ENCODE results near the gene MAP3K5.
A peak's percentile ranks its signal among the peaks of the same experiment; 100 is the strongest.

- TF ChIP-seq, protein P1, sequence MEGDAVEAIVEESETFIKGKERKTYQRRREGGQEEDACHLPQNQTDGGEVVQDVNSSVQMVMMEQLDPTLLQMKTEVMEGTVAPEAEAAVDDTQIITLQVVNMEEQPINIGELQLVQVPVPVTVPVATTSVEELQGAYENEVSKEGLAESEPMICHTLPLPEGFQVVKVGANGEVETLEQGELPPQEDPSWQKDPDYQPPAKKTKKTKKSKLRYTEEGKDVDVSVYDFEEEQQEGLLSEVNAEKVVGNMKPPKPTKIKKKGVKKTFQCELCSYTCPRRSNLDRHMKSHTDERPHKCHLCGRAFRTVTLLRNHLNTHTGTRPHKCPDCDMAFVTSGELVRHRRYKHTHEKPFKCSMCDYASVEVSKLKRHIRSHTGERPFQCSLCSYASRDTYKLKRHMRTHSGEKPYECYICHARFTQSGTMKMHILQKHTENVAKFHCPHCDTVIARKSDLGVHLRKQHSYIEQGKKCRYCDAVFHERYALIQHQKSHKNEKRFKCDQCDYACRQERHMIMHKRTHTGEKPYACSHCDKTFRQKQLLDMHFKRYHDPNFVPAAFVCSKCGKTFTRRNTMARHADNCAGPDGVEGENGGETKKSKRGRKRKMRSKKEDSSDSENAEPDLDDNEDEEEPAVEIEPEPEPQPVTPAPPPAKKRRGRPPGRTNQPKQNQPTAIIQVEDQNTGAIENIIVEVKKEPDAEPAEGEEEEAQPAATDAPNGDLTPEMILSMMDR (IDR thresholded peaks at IDR 0.05; ENCODE audit: extremely low read depth in 1 of 2, insufficient read depth in 1 of 2, low read depth in 1 of 2, low read length in 2 of 2): no peak
- peak; percentile 54 for TF ChIP-seq POLR2AphosphoS5 (IDR thresholded peaks at IDR 0.05; ENCODE audit: insufficient read depth, low read depth, low read length)
These were observed 184.9 kb downstream of the MAP3K5 start for GRCh38 chr6:136607204-136607931.

Measured in endothelial cell of umbilical vein (primary cell).